GM13976 (cell line): ENCODE results near the gene COL6A3.

Experiments
- DNase-seq: peaks from one replicate; pipeline ENCODE4 v3.0.0; 2012; ENCODE audit warnings: low spot score
- in situ Hi-C: fragments of 300-500 bp; cut with MboI; formaldehyde crosslinking; loops from one replicate; pipeline ENCODE4 v1.12.0; 2022; ENCODE audit warnings: low sequenced_read_pairs, mixed read lengths, inconsistent platforms; ENCODE audit not compliant: unreplicated experiment
- TF ChIP-seq, protein P1 (sequence below): IDR thresholded peaks from 2 replicates; pipeline ENCODE4 v1.5.1; 2012; ENCODE audit warnings: borderline replicate concordance, mild to moderate bottlenecking; ENCODE audit not compliant: insufficient read depth; ENCODE audit errors: extremely low read depth, missing control alignments, control extremely low read depth

Gene COL6A3

DNA sequence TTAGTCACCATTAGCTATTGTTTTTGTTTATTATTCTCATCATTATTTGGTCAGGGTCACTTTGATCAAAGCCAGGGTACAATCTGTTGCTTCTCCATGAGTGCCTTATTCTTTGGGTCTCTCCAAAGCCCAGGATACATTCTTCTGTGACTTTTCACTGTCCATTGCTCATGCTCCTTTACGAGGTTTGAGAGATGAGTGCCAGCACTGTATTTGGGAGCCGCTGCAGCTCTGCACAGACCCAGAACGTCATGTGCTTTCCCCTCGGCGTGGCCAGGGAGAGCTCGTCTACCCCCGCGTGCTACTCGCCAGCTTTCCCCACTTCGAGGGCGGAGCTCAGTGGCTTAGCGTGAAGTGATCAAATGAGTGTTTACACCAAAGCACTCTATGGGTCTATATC lies 123.7 kb downstream of the COL6A3 start:
- TF ChIP-seq, protein P1, sequence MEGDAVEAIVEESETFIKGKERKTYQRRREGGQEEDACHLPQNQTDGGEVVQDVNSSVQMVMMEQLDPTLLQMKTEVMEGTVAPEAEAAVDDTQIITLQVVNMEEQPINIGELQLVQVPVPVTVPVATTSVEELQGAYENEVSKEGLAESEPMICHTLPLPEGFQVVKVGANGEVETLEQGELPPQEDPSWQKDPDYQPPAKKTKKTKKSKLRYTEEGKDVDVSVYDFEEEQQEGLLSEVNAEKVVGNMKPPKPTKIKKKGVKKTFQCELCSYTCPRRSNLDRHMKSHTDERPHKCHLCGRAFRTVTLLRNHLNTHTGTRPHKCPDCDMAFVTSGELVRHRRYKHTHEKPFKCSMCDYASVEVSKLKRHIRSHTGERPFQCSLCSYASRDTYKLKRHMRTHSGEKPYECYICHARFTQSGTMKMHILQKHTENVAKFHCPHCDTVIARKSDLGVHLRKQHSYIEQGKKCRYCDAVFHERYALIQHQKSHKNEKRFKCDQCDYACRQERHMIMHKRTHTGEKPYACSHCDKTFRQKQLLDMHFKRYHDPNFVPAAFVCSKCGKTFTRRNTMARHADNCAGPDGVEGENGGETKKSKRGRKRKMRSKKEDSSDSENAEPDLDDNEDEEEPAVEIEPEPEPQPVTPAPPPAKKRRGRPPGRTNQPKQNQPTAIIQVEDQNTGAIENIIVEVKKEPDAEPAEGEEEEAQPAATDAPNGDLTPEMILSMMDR = no peak
- in situ Hi-C loops = no loop called here
- no peak for DNase-seq

DNA sequence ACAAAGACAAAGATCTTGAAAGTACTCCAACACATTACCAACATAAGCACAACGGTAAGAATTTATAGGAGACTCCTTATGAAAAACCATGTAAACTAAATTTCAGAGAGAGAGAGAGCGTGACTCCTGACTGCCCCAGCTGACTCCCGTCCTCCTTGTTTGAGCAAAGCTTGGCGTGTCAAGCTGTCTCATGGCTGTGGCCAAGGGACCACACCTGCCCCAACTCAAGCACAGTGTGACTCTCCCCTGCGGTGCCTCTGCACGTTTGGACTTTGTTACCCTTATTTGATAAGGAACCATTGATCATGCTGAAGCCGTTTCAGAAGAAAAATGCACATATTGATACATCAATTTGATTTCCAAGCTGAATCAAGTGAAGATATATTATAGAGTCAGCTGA lies 124.8 kb downstream of the COL6A3 start:
- in situ Hi-C loops = no loop called here
- TF ChIP-seq, protein P1 = no peak
- no peak for DNase-seq

DNA sequence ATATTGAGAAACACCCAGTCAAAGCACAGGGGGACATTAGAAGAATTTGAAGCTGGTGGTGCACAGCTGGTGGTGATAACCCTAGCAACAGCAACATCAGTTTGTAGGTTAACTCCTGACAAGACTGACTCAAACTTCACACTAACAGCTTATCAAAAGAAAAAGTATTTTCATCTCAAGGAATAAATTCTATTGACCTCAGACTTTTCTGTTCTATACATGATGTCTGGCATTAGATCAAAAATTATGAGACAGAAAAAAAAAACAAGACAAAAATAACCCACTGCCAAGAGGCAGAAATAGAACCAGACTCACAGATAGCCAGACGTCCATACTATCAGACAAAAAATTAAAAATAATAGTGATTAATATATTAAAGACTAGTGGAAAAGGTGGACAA lies 126.1 kb downstream of the COL6A3 start:
- in situ Hi-C loops = no loop called here
- TF ChIP-seq, protein P1 = no peak
- no peak for DNase-seq

DNA sequence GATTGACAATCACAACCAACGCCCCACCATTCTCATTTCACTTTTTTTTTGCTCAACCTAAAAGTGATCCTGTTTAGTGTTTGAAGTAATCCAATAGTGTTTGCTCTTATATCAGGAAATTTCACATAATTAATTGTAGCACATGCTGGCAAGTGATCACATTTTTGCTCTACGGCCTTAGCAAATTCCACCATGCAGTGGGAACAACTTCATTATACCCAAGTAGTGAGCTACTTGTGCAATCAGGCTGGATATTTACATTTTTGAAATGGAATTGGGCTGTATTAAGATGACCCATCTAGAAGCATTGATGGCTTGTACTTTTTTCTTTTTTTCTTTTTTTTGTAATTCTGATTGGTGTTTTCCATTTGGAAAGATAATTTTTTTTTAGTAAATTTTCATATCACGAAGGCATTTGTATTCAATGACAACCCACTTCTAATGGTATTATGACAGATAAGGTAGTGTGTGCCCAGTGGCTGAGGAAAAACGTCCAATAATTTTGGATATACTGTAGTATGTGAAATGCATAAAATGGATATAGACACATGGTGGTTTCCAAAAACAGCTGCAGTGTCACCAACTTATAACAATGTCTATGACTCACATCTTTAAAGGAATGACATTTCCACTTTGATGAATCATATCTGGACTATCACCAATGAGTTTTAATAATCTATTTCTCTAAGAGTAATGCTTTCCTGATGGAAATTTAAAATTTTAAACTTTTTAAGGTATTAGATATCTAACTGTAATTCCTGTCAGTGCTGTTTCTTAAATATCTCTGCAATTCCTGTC lies 130.6 kb downstream of the COL6A3 start:
- in situ Hi-C loops = no loop called here
- TF ChIP-seq, protein P1 = no peak
- DNase-seq = no peak

DNA sequence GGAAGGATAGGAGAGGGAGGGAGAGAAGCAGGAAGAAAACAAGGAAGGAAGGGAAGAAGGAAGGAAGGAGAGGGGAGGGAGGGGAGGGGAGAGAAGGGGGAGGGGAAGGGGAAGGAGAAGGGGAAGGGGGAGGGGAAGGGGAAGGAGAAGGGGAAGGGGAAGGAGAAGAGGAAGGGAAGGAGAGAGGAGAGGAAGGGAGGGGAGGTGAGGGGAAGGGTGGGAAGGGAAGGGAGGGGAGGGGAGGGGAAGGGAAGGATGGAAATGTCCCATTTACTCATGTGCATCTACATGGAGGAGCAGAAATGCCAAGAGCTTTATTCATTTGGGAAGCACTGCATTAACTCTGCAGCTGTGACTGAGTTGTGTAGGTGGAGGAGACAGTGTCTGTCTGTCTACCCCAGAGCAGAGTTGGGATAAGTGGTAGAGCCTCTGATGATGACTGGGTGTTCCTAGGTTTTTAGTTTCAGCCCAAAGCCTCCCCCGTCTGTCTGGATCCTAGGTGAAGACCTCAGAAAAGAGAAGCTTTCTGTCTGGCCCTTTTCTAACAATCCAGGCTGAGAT lies 131.3 kb downstream of the COL6A3 start:
- TF ChIP-seq, protein P1 = no peak
- no peak for DNase-seq
- in situ Hi-C loops = no loop called here

DNA sequence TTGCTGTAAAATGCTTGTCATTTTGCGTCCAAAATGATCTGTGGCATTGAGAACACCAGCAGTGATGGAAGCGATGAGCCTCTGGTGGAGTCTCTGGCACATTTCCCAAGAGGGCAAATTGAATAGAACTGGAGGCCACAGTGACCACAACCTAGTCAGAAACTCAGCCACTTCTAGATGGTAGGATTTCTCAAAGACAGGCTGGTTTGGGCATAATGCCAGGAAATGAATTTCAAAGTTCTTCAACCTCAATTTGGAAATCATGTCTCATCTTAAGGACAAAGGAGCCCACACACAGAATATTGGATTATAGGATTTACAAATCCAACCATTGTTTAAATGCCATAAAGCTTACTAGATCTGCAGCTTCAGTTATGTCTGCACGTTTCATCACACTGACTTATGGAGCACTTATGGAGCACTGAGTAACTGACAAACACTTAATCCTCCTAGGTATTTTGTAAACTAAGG lies 132.1 kb downstream of the COL6A3 start:
- in situ Hi-C loops = no loop called here
- TF ChIP-seq, protein P1 = no peak
- no peak for DNase-seq
